22Rv1 (cell line): Measurements from ENCODE around the gene GCSAML.

Experiments used
- ZFX ChIP-seq: fragments of 450-650 bp; IDR thresholded peaks from 2 replicates; pipeline ENCODE4 v1.6.1; 2017; ENCODE audit warnings: antibody characterized with exemption, borderline replicate concordance
- TF ChIP-seq, protein P1 (sequence below): fragments of 450-650 bp; IDR thresholded peaks from 2 replicates; pipeline ENCODE4 v1.5.1; 2017; ENCODE audit warnings: mild to moderate bottlenecking

DNA sequence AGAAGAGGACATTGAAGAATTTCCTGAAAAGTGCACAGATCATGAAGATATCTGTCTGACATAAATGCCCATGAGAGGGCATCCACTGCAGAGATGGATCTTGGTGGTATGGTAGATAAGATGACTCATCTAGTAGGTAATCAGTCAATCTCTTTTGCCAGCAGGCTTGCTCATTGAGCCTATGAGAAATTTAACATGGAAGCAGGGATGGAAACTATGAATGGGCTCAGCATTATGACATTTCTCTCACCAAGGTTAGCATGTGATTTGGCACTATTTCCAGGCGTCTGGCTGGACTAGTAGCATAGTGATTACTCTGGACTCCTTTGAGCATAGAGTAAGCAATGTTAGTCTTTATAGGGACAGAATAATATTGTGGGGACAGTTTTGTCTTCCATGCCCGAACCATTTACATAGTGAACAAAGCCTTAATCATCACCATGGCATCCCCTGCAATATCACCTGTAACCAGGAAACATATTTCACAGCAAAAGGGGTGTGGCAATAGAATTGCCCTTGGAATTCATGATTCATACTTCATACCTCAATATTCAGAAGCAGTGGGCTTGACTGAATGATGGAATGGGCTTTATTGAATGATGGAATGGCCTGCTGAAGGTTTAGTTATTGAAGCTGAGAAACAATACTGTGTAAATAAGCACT is 20.0 kb upstream of the GCSAML start:
- TF ChIP-seq, protein P1, sequence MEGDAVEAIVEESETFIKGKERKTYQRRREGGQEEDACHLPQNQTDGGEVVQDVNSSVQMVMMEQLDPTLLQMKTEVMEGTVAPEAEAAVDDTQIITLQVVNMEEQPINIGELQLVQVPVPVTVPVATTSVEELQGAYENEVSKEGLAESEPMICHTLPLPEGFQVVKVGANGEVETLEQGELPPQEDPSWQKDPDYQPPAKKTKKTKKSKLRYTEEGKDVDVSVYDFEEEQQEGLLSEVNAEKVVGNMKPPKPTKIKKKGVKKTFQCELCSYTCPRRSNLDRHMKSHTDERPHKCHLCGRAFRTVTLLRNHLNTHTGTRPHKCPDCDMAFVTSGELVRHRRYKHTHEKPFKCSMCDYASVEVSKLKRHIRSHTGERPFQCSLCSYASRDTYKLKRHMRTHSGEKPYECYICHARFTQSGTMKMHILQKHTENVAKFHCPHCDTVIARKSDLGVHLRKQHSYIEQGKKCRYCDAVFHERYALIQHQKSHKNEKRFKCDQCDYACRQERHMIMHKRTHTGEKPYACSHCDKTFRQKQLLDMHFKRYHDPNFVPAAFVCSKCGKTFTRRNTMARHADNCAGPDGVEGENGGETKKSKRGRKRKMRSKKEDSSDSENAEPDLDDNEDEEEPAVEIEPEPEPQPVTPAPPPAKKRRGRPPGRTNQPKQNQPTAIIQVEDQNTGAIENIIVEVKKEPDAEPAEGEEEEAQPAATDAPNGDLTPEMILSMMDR: no peak
- TF ChIP-seq ZFX: no peak
